ENCODE data around the gene SEMA6D.
A peak's percentile ranks its signal among the peaks of the same experiment; 100 is the strongest.

SEMA6D gene

GRCh38 chr15:47717036-47717612, at the start of gene SEMA6D:
Gene SEMA6D, plus strand, starts transcription at chr15:47717505. Its CDS starts 42,294 bp downstream, at chr15:47759799.
- no peak for DNase-seq

GRCh38 chr15:47669221-47669620, 48.1 kb upstream of the SEMA6D start:
- no peak for DNase-seq

- no peak for DNase-seq
Observed at GRCh38 chr15:47670365-47670764, 46.9 kb upstream of the SEMA6D start.

- DNase-seq, result no peak
Observed at GRCh38 chr15:47673232-47673761, 44.0 kb upstream of the SEMA6D start.

- DNase-seq, result no peak
Observed at GRCh38 chr15:47674586-47675232, 42.6 kb upstream of the SEMA6D start.

GRCh38 chr15:47675735-47676134, 41.6 kb upstream of the SEMA6D start:
- no peak for DNase-seq

- no peak for DNase-seq
Observed at GRCh38 chr15:47678040-47678439, 39.3 kb upstream of the SEMA6D start.

GRCh38 chr15:47682661-47683060, 34.6 kb upstream of the SEMA6D start:
- no peak for DNase-seq

- no peak for DNase-seq
Observed at GRCh38 chr15:47685141-47685870, 32.0 kb upstream of the SEMA6D start.

GRCh38 chr15:47688573-47689086, 28.7 kb upstream of the SEMA6D start:
- no peak for DNase-seq

- DNase-seq, result no peak
Observed at GRCh38 chr15:47689660-47690059, 27.6 kb upstream of the SEMA6D start.

- DNase-seq, result no peak
Observed at GRCh38 chr15:47691882-47692281, 25.4 kb upstream of the SEMA6D start.

- DNase-seq, result no peak
Observed at GRCh38 chr15:47696351-47696750, 21.0 kb upstream of the SEMA6D start.

- DNase-seq, result no peak
Observed at GRCh38 chr15:47705281-47705997, 11.9 kb upstream of the SEMA6D start.

GRCh38 chr15:47707391-47707790, 9.9 kb upstream of the SEMA6D start:
- no peak for DNase-seq

- DNase-seq, result peak; percentile 47
Observed at GRCh38 chr15:47708161-47708980, 8.9 kb upstream of the SEMA6D start.

- peak; percentile 8 for DNase-seq
Observed at GRCh38 chr15:47711655-47712054, 5.7 kb upstream of the SEMA6D start.

- DNase-seq, result no peak
Observed at GRCh38 chr15:47715402-47715801, 1.9 kb upstream of the SEMA6D start.

- no peak for DNase-seq
Observed at GRCh38 chr15:47715856-47716445, 1.4 kb upstream of the SEMA6D start.

GRCh38 chr15:47716516-47716915, 789 bp upstream of the SEMA6D start:
- DNase-seq, result no peak
